GM10847 (cell line): ENCODE measurements around the gene RSPH6A.

ENCODE experiments used
- POLR2A ChIP-seq: IDR thresholded peaks from 2 replicates; pipeline ENCODE4 v1.6.1; 2011; ENCODE audit not compliant: insufficient read length; ENCODE audit errors: extremely low read depth

Gene RSPH6A

GRCh38 chr19:45817010-45817724, 2.1 kb upstream of the RSPH6A start:
- no peak for TF ChIP-seq POLR2A

- TF ChIP-seq POLR2A: no peak
Observed at GRCh38 chr19:45816236-45817009, 1.3 kb upstream of the RSPH6A start.

- TF ChIP-seq POLR2A: no peak
Observed at GRCh38 chr19:45815481-45816216, 541 bp upstream of the RSPH6A start.

GRCh38 chr19:45814166-45814780, 835 bp downstream of the RSPH6A start:
- no peak for TF ChIP-seq POLR2A

GRCh38 chr19:45812297-45812696, 2.8 kb downstream of the RSPH6A start:
- TF ChIP-seq POLR2A: no peak

GRCh38 chr19:45809643-45810159, 5.4 kb downstream of the RSPH6A start:
- no peak for TF ChIP-seq POLR2A

- no peak for TF ChIP-seq POLR2A
Observed at GRCh38 chr19:45805719-45806118, 9.4 kb downstream of the RSPH6A start.

GRCh38 chr19:45804959-45805230, 10.2 kb downstream of the RSPH6A start:
- no peak for TF ChIP-seq POLR2A

- no peak for TF ChIP-seq POLR2A
Observed at GRCh38 chr19:45804140-45804958, 10.8 kb downstream of the RSPH6A start.

GRCh38 chr19:45801603-45802175, 13.4 kb downstream of the RSPH6A start:
- no peak for TF ChIP-seq POLR2A

- no peak for TF ChIP-seq POLR2A
Observed at GRCh38 chr19:45800070-45800553, 15.0 kb downstream of the RSPH6A start.

- TF ChIP-seq POLR2A: no peak
Observed at GRCh38 chr19:45798995-45799517, 16.1 kb downstream of the RSPH6A start.

DNA sequence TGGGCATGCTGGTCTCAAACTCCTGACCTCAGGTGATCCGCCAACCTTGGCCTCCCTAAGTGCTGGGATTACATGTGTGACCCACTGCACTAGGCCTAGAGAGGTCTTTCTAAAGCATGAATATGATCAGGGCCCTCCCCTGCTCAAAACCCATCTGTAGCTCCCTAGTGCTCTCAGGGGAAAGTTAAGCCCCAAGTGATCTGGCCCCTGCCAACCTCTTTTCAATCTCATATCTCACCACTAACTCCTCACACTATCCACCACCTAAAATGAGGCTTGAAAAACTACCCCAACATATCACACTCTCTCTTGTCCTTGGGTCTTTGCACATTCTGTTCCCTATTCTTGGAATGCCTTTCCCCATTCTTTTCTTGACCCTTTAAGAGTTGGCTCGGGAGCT, 20.5 kb downstream of the RSPH6A start:
- no peak for TF ChIP-seq POLR2A

DNA sequence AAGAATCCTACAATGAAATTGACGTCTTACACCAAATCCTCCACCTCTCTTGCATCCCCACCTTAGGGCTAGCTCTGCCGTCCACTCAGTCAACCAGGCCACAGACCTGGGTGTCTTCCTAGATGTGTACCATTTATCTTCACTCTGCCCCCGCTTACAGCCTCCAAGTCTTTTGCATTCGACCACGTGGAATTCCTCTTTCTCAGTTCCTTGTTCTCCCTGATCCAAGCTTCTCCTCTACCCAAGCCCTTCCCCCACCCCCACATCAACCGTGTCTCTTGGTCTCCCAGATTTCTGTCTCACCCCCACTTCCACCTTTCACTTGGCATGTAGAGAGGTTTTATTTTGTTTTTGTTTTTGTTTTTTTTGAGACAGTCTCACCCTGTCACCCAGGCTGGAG, 21.2 kb downstream of the RSPH6A start:
- TF ChIP-seq POLR2A: no peak

GRCh38 chr19:45793178-45793564, 21.9 kb downstream of the RSPH6A start:
- TF ChIP-seq POLR2A: no peak
